NCI-H2196 treated with DMSO at 0.1 percent for 48 hours (cell line): Measurements from ENCODE around the gene RCSD1.

ENCODE experiments used
- DNase-seq: peaks from one replicate; lab custom pipeline; 2025; ENCODE audit not compliant: unreplicated experiment; lab: John Stamatoyannopoulos, UW

The RCSD1 gene

GRCh38 chr1:167640051-167640450 is 10.0 kb downstream of the RCSD1 start:
- no peak for DNase-seq

GRCh38 chr1:167641786-167642500 is 11.9 kb downstream of the RCSD1 start:
- no peak for DNase-seq

GRCh38 chr1:167642501-167642826 is 12.4 kb downstream of the RCSD1 start:
- no peak for DNase-seq

GRCh38 chr1:167643441-167643840 is 13.4 kb downstream of the RCSD1 start:
- DNase-seq, result no peak

GRCh38 chr1:167644551-167644950 is 14.5 kb downstream of the RCSD1 start:
- DNase-seq, result no peak

GRCh38 chr1:167645140-167645541 is 15.1 kb downstream of the RCSD1 start:
- no peak for DNase-seq

- DNase-seq, result no peak
Measured at GRCh38 chr1:167645625-167646414, 15.8 kb downstream of the RCSD1 start.

GRCh38 chr1:167648252-167648849 is 18.3 kb downstream of the RCSD1 start:
- DNase-seq, result no peak

GRCh38 chr1:167648978-167649744 is 19.1 kb downstream of the RCSD1 start:
- DNase-seq, result no peak

GRCh38 chr1:167650269-167651160 is 20.5 kb downstream of the RCSD1 start:
- no peak for DNase-seq

- DNase-seq, result no peak
Measured at GRCh38 chr1:167651161-167651693, 21.2 kb downstream of the RCSD1 start.

- DNase-seq, result no peak
Measured at GRCh38 chr1:167654975-167655575, 25.0 kb downstream of the RCSD1 start.

- DNase-seq, result no peak
Measured at GRCh38 chr1:167656657-167657056, 26.6 kb downstream of the RCSD1 start.

GRCh38 chr1:167658574-167659328 is 28.7 kb downstream of the RCSD1 start:
- no peak for DNase-seq

GRCh38 chr1:167659450-167659849 is 29.4 kb downstream of the RCSD1 start:
- no peak for DNase-seq

- DNase-seq, result no peak
Measured at GRCh38 chr1:167659881-167660280, 29.8 kb downstream of the RCSD1 start.

GRCh38 chr1:167661527-167662426 is 31.7 kb downstream of the RCSD1 start:
- DNase-seq, result no peak
